GM21786 (cell line): ENCODE data around the gene ASPA.
"Not testable (repeated sequence)": the region's sequence is repeated elsewhere in the genome, so short reads cannot be mapped to it uniquely, and the experiment has no call there.

ENCODE experiments used
- ATAC-seq: cut with Tn5 transposase; IDR thresholded peaks from one replicate; pipeline ENCODE4 v1.9.1; 2021; ENCODE audit not compliant: unreplicated experiment

Gene ASPA

DNA sequence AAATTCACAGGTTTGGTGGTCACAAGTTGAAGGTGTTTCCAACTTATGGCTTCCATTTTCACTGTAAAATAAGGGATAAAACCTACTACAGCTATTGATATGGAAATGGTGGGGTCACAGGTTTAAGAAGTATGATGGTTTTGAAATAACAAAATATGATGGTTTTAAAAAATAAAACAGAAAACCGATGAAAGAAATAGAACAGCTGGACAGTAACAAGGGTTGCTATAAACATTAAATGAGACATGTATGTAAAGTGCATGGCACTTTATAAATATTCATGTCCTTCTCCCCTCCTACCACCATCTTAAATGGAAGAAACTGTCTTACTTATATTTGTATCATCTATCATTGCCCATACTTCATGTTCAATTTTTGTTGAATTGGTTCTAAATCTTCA, 31.3 kb downstream of the ASPA start:
- no peak for ATAC-seq

GRCh38 chr17:3507869-3508268, 32.1 kb downstream of the ASPA start:
- no peak for ATAC-seq

DNA sequence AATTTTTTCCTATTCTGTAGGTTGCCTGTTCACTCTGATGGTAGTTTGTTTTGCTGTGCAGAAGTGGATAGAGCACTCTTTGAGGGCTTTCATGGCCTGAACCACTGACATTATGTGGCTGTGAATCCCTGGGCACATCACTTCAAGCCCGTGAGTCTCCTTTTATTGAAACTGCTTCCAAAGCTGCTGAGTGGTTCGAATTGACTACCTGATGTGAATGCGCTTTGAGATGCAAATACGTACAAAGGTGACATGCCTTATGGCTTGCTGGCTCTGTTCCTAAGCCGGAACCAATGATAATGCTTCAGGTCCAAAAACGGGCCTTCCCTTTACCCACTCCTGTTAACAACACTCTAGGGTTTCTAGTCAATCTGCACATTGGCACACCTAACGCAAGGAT, 34.3 kb downstream of the ASPA start:
- no peak for ATAC-seq

DNA sequence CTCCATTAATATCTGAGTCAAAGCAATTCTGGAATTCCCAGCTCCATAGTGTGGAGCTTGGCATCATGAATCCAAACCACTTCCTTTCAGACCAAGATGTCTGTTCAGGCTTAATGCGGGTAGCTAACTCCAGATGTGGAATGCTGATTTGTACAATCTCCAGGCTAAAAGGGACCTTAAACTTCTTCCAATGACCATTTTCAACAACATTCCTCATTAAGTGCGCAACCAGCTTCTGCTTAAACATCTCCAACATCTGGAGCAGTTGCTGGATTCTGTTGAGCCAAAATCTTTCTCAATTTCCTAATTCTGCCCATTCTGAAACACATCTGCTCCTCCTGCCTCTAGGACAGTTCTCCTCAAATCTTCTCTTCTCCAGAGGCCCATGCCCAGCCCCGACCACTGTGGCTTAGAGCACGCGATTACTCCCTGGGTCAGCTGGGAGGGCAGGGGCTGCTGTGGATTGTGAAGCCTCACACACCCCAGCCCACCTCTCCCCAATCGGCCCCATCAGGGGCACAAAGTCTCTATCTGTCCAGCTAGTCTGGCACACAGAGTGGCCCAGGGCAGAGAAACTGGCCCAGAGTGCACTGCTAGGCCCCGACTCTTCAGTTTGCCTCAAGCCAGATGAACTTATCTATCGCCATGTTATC, 36.2 kb downstream of the ASPA start:
- ATAC-seq: no peak

- no peak for ATAC-seq
These were observed 36.8 kb downstream of the ASPA start for GRCh38 chr17:3512505-3513171.

DNA sequence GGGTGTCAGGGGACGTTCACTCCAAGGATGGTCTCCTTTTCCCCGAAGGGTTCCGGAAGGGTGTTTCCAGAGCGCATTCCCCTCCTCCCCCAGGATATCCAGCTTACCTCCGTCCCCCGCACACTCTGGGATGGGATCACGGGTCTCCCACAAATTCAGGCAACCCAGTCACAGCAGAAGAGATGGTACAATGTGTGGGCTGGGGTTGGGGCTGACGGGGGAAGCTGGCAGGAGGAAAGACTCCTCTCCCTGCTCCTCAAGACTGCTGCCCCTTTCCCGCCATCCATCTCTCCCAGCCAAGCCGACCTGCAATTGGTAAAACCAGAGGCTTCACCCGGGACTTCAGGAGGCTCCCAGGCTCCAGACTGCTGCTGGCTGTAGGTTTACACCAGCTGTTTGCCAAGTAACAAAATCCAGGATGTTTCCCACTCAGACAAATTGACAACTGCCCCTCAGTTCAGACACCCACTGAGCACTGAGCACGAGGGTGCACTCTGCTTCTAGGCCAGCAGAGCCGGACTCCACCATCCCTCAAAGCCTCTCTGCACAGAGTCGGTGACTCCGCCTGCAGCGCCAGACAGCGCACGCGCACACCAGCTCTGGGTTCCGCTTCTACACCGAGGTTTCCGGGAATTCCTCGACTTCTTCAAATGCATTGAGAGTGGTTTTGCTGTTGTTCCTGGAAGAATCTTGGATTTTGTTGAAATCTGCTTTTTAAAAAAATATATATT, 37.7 kb downstream of the ASPA start:
- no peak for ATAC-seq

- ATAC-seq: not testable (repeated sequence)
These were observed 38.4 kb downstream of the ASPA start for GRCh38 chr17:3514167-3514566.

- no peak for ATAC-seq
These were observed 39.1 kb downstream of the ASPA start for GRCh38 chr17:3514873-3515272.

DNA sequence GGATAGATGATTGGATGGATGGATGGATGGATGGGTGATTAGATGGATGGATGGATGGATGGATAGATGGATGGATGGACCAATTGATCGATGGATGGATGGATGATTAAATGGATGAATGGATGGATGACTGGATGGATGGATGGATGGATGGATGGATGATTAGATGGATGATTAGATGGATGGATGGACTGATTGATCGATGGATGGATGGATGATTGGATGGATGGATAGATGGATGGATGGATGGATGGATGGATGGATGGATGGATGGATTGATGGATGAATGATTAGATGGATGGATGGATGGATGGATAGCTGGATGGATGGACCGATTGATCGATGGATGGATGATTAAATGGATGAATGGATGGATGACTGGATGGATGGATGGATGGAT, 43.7 kb downstream of the ASPA start:
- not testable (repeated sequence) for ATAC-seq

DNA sequence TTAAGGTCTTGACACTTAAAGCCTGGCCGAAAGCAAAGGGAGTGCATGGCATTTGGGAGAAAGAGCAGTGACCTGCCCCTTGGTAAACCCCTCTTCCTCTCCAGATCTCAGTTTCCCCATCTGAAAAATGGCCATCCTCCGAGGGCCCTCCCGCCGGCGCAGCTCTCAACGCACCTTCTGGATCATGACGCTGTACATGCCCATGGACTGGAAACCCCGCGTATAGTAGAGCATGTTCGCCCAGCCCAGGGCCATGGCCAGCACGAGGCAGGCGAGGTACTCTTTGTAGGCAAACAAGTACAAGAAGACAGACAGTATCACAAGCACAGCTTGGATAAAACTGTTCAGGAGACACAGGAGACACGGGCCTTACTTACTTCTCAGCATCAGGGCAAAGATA, 48.2 kb downstream of the ASPA start:
- no peak for ATAC-seq

DNA sequence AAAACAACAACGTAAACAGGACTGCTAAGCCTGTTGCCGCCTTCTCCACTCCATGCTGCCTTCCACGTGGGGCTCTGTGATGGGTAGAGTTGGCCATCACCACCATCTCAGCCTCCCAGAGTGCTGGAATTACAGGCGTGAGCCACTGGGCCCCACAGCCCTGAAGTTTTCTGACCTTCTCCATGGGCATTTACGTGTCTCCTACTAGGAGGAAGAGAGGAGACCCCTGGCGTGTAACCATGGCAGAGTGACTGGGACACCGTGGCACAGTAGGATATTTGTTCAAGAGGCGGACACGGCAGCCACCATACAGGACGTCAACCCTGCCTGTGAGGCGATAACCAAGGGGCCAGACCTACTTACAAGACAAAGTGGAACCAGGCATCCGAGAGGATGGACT, 50.7 kb downstream of the ASPA start:
- no peak for ATAC-seq

- ATAC-seq: no peak
These were observed 51.2 kb downstream of the ASPA start for GRCh38 chr17:3526971-3527370.

GRCh38 chr17:3527468-3527867, 51.7 kb downstream of the ASPA start:
- no peak for ATAC-seq

DNA sequence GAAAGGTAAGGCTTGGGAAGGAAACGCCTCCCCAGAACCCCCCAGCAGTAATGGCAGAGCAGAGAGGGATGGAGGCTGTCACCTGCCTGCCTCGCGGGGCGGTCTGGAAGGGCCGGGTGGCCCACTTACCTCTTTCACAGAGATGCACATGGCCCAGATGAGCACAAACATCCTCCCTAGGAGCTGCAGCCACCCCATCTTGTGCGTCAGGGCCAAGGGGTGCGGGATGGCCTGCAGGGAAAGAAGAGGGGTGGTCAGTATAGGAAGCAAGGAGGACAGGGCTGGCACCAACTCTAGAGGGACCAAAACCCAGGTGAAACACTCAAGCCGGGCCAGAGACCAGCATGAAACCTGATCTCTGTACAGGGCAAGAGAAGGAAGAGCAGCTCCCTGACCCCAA, 52.1 kb downstream of the ASPA start:
- no peak for ATAC-seq

DNA sequence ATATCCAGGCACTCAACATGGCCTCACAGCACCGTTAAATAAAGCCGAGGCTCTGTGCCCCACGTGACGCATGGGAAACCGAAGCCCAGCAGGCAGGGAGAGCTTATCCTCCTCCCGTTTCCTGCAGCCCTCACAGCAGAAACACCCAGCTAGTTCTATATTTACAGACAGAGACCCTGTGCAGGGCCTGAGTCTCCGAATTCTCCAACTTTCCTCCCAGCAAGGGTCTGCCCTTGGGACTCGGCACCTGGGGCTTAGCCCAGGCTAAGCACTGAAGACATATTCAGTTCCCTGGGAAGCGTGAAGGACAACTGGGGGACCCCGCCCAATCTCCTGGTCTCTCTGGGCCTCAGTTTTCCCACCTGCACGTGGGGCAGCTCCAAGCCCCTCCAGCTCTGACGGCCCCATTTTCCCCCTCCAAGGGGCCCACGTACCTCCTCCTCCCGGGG, 52.6 kb downstream of the ASPA start:
- ATAC-seq: no peak

- ATAC-seq: no peak
These were observed 53.2 kb downstream of the ASPA start for GRCh38 chr17:3528880-3529511.

- ATAC-seq: no peak
These were observed 54.3 kb downstream of the ASPA start for GRCh38 chr17:3529817-3530741.

DNA sequence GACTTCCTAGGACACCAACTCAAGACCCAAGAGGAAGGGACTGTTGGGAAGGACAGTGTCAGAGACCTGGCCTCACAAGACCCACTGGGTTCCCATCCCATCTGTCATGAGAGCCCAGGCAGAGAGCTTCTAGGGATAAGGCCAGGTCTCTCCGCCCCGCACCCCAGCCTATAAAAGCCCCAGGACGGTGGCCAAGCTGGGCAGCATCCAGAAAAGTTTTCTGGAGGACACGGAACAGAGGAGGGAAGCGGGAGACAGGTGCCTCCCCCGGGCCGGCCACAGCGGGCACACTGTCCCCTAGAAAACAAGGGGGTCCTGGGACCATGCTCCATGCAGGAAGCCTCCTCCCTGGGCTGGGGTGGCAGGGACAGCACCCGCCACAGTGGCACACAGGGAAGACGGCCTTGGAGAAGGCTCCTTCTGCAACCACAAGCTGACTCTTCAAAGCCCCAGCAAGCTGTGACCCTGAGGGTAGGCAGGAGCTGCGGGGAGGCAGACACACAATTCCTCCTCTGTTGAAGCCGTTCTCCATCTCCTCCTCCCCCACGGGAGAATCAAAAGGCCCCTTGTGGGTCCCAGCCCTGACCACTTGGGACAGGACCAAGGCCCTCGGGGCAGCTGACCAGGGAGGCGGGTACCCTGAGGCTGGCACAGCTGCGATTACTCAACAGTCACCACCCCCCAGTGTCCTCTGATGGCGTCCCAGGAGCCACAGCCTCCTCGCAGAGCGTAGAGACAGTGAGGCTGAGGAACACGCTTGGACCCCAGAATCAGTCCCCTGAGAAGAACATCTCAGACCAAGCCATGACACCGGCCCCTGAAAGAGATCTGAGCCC, 55.7 kb downstream of the ASPA start:
- ATAC-seq: no peak

- ATAC-seq: no peak
These were observed 56.5 kb downstream of the ASPA start for GRCh38 chr17:3532106-3532858.
